H54 (cell line): ENCODE data around the gene SPG11.
"Not testable (repeated sequence)": the region's sequence is repeated elsewhere in the genome, so short reads cannot be mapped to it uniquely, and the experiment has no call there.

Experiments
- DNase-seq: peaks from one replicate; pipeline ENCODE4 v3.0.0; 2011; ENCODE audit warnings: low spot score, mixed read lengths; ENCODE audit not compliant: insufficient read length
- FAIRE-seq: peaks from 3 replicates; lab custom pipeline; 2011; peaks lifted over from hg19 to GRCh38; lab: Jason Lieb, UNC
- POLR2A ChIP-seq: IDR thresholded peaks from 2 replicates; pipeline ENCODE4 v1.6.1; 2011; ENCODE audit warnings: low read depth, mild to moderate bottlenecking, low read length

Gene SPG11, protein sequence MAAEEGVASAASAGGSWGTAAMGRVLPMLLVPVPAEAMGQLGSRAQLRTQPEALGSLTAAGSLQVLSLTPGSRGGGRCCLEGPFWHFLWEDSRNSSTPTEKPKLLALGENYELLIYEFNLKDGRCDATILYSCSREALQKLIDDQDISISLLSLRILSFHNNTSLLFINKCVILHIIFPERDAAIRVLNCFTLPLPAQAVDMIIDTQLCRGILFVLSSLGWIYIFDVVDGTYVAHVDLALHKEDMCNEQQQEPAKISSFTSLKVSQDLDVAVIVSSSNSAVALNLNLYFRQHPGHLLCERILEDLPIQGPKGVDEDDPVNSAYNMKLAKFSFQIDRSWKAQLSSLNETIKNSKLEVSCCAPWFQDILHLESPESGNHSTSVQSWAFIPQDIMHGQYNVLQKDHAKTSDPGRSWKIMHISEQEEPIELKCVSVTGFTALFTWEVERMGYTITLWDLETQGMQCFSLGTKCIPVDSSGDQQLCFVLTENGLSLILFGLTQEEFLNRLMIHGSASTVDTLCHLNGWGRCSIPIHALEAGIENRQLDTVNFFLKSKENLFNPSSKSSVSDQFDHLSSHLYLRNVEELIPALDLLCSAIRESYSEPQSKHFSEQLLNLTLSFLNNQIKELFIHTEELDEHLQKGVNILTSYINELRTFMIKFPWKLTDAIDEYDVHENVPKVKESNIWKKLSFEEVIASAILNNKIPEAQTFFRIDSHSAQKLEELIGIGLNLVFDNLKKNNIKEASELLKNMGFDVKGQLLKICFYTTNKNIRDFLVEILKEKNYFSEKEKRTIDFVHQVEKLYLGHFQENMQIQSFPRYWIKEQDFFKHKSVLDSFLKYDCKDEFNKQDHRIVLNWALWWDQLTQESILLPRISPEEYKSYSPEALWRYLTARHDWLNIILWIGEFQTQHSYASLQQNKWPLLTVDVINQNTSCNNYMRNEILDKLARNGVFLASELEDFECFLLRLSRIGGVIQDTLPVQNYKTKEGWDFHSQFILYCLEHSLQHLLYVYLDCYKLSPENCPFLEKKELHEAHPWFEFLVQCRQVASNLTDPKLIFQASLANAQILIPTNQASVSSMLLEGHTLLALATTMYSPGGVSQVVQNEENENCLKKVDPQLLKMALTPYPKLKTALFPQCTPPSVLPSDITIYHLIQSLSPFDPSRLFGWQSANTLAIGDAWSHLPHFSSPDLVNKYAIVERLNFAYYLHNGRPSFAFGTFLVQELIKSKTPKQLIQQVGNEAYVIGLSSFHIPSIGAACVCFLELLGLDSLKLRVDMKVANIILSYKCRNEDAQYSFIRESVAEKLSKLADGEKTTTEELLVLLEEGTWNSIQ (N-terminal part only)

DNA sequence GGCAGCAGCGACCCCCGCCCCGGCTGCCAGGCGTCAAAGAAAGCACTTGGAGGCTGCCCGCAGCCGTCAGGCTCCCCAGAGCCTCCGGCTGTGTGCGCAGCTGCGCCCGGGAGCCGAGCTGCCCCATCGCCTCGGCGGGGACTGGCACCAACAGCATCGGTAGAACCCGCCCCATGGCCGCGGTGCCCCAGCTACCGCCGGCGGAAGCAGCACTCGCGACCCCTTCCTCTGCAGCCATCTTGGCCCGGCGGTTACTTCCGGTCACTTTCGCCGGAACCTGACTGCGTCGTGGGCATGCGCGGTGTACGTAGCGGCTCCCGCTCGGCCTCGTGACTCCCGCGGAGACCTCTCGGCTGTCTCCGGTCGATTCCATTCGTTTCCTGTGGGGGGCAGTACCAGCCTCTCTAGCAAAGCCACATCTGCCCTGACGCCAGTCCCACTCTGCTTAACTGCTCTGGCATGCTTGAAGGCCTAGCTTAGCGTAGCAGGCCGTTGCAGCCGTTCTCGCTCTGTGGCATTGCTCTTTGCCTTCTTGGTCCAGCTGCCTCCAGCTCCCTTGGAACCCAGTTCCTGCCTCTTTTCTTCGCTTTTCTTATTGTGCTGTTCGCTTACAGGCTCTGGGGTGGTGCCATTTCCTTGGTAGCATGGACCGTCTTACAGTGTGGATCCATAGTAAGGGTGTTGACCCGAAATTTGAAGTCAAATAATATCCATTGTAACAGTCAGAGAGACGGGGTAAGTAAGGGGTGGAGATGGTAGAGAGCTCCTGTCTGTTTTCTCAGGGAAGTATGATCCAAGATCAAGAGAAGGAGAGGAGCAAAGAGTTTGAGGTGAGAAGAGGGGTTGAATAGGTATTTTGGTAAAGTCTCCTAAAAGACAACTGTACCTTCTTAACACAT lies at the start of gene SPG11:
SPG11 (minus strand) TSS at position 253 of the 899 bp plus-strand sequence; CDS start at position 238, 15 bp downstream.
- peak; percentile 88 for DNase-seq
- FAIRE-seq = peak; percentile 93
- peak; percentile 91 for TF ChIP-seq POLR2A

GRCh38 chr15:44712346-44713005 lies 49.0 kb upstream of the SPG11 start:
- no peak for TF ChIP-seq POLR2A
- FAIRE-seq = no peak
- DNase-seq = peak; percentile 21

GRCh38 chr15:44711743-44712345 lies 48.4 kb upstream of the SPG11 start:
- no peak for TF ChIP-seq POLR2A
- FAIRE-seq (no peak), DNase-seq (no peak)

DNA sequence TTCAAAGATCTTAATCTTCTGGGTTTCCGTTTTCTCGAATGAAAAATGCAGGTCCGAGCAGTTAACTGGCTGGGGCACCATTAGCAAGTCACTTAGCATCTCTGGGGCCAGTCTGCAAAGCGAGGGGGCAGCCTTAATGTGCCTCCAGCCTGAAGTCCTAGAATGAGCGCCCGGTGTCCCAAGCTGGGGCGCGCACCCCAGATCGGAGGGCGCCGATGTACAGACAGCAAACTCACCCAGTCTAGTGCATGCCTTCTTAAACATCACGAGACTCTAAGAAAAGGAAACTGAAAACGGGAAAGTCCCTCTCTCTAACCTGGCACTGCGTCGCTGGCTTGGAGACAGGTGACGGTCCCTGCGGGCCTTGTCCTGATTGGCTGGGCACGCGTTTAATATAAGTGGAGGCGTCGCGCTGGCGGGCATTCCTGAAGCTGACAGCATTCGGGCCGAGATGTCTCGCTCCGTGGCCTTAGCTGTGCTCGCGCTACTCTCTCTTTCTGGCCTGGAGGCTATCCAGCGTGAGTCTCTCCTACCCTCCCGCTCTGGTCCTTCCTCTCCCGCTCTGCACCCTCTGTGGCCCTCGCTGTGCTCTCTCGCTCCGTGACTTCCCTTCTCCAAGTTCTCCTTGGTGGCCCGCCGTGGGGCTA lies 47.8 kb upstream of the SPG11 start, which contains the start of the genes B2M and PATL2:
B2M (plus strand) TSS at position 422 of the 647 bp plus-strand sequence; CDS start at position 452, 30 bp downstream.
PATL2 (minus strand) TSS at position 228 of the 647 bp plus-strand sequence. CDS start 34,833 bp downstream, outside the sequence.
- TF ChIP-seq POLR2A = peak; percentile 100
- peak; percentile 87 for FAIRE-seq
- peak; percentile 79 for DNase-seq

DNA sequence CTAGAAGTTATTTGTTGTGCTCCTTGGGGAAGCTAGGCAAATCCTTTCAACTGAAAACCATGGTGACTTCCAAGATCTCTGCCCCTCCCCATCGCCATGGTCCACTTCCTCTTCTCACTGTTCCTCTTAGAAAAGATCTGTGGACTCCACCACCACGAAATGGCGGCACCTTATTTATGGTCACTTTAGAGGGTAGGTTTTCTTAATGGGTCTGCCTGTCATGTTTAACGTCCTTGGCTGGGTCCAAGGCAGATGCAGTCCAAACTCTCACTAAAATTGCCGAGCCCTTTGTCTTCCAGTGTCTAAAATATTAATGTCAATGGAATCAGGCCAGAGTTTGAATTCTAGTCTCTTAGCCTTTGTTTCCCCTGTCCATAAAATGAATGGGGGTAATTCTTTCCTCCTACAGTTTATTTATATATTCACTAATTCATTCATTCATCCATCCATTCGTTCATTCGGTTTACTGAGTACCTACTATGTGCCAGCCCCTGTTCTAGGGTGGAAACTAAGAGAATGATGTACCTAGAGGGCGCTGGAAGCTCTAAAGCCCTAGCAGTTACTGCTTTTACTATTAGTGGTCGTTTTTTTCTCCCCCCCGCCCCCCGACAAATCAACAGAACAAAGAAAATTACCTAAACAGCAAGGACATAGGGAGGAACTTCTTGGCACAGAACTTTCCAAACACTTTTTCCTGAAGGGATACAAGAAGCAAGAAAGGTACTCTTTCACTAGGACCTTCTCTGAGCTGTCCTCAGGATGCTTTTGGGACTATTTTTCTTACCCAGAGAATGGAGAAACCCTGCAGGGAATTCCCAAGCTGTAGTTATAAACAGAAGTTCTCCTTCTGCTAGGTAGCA lies 47.0 kb upstream of the SPG11 start:
- no peak for DNase-seq
- TF ChIP-seq POLR2A = no peak
- no peak for FAIRE-seq

DNA sequence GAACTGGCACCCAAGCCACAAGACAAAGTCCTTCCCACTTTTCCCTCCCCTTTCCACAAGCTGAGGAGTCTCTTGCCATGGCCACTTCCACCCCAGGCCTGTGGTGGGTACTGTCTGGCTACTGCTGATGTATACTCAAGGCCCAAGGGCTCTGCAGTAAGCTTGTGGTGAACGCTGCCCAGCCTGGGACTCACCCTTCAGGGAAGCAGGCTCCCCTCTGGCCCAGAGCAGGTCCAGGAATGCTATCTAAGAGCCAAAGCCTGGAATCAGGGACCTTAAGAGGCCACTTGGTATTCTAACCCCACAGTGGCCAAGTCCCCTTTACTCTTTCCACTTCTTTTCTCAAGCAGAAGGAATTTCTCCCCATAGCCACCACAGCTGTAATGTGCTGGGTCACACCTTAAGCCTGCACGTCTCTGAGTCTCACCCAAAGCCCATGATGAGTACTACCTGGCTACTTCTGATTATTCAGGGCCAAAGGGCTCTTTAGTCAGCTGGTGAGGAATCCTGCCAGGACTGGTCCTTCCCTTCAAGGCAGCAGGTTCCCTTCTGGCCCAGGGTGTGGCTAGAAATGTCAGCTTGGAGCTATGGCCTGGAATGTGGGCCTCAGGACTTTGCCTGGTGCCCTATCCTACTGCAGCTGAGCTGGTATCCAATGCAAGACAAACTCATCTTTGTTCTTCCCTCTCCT lies 43.6 kb upstream of the SPG11 start:
- FAIRE-seq = no peak
- no peak for TF ChIP-seq POLR2A
- no peak for DNase-seq

DNA sequence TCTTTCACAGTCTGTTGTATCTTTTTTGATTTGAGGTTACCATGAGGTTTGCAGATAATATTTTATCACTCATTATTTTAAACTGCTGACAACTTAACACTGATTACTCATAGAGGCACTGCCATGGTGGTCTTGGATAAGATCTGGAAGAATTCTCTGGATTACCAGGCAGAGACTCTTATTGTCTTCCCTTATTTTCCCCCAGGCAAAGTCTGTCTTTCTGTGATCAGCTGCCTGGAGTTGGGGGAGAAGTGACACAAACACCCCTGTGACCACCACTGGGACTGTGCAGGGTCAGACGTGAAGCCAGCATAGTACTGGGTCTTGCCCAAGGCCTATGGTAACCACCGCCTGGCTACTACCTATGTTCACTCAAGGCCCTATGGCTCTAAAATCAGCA lies 42.9 kb upstream of the SPG11 start:
- DNase-seq = no peak
- FAIRE-seq = no peak
- TF ChIP-seq POLR2A = no peak

DNA sequence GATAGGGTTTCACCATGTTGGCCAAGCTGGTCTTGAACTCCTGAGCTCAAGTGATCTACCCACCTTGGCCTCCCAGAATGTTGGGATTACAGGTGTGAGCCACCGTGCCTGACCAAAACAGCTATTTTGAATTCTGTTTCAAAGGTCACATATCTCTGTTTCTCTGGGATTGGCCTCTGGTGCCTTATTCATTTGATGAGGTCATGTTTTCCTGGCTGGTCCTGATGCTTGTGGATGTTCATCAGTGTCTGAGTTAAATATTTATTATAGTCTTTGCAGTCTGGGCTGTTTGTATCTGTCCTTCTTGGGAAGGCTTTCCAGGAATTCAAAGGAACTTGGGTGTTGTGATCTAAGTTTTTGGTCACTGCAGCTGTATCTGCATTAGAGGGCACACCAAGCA lies 42.5 kb upstream of the SPG11 start:
- FAIRE-seq (no peak), DNase-seq (no peak)
- TF ChIP-seq POLR2A = no peak

GRCh38 chr15:44700676-44701075 lies 37.2 kb upstream of the SPG11 start:
- not testable (repeated sequence) for FAIRE-seq, DNase-seq

GRCh38 chr15:44698641-44699040 lies 35.2 kb upstream of the SPG11 start:
- FAIRE-seq (no peak), DNase-seq (no peak)
- no peak for TF ChIP-seq POLR2A
